Colon (tissue), 2 donors: ENCODE measurements around the gene KRTCAP2.
"Not testable (repeated sequence)": the region's sequence is repeated elsewhere in the genome, so short reads cannot be mapped to it uniquely, and the experiment has no call there.

Source experiments
- FAIRE-seq: peaks from 2 replicates; lab custom pipeline; 2012; peaks lifted over from hg19 to GRCh38; lab: Jason Lieb, UNC
- donor health status: control.
- donor health status: control.

The KRTCAP2 gene

GRCh38 chr1:155172732-155173477, at the start of gene KRTCAP2:
TSS of gene KRTCAP2 (minus strand) at chr1:155173304. CDS start at chr1:155173224, 80 bp downstream.
- no peak for FAIRE-seq

- not testable (repeated sequence) for FAIRE-seq
Measured at GRCh38 chr1:155220211-155220965, 47.3 kb upstream of the KRTCAP2 start.

GRCh38 chr1:155219592-155220031, 46.5 kb upstream of the KRTCAP2 start:
- no peak for FAIRE-seq

GRCh38 chr1:155218854-155219591, 45.9 kb upstream of the KRTCAP2 start:
- FAIRE-seq, result no peak

- FAIRE-seq, result not testable (repeated sequence)
Measured at GRCh38 chr1:155214702-155215101, 41.6 kb upstream of the KRTCAP2 start.

GRCh38 chr1:155212051-155212440, 38.9 kb upstream of the KRTCAP2 start:
- not testable (repeated sequence) for FAIRE-seq

- FAIRE-seq, result not testable (repeated sequence)
Measured at GRCh38 chr1:155211381-155212050, 38.4 kb upstream of the KRTCAP2 start.

GRCh38 chr1:155210314-155211104, 37.4 kb upstream of the KRTCAP2 start:
- no peak for FAIRE-seq

- no peak for FAIRE-seq
Measured at GRCh38 chr1:155209312-155209721, 36.2 kb upstream of the KRTCAP2 start.

GRCh38 chr1:155208541-155209311, 35.6 kb upstream of the KRTCAP2 start, which contains the start of gene MTX1:
TSS of gene MTX1 (plus strand) at chr1:155208695. CDS start at chr1:155208805, 110 bp downstream.
- no peak for FAIRE-seq

- no peak for FAIRE-seq
Measured at GRCh38 chr1:155207806-155208540, 34.9 kb upstream of the KRTCAP2 start, which contains the start of gene THBS3. TSS of gene THBS3 (minus strand) at chr1:155207897. CDS start at chr1:155207876, 21 bp downstream.

GRCh38 chr1:155206891-155207805, 34.0 kb upstream of the KRTCAP2 start:
- FAIRE-seq, result no peak

- FAIRE-seq, result no peak
Measured at GRCh38 chr1:155205969-155206593, 33.0 kb upstream of the KRTCAP2 start.

GRCh38 chr1:155205035-155205434, 31.9 kb upstream of the KRTCAP2 start:
- FAIRE-seq, result no peak

- FAIRE-seq, result no peak
Measured at GRCh38 chr1:155202731-155203515, 29.8 kb upstream of the KRTCAP2 start.

GRCh38 chr1:155202198-155202597, 29.1 kb upstream of the KRTCAP2 start:
- FAIRE-seq, result no peak

- no peak for FAIRE-seq
Measured at GRCh38 chr1:155200920-155201319, 27.8 kb upstream of the KRTCAP2 start.
